B cell (primary cell): ENCODE results near the gene CEP128.

Experiments used
- CTCF ChIP-seq: fragments of 200-600 bp; IDR thresholded peaks from one replicate; pipeline ENCODE4 v1.8.0; 2022; ENCODE audit warnings: antibody characterized with exemption, mild to moderate bottlenecking
- EZH2 ChIP-seq: IDR thresholded peaks from 2 replicates; pipeline ENCODE4 v1.6.1; 2012; ENCODE audit warnings: borderline replicate concordance, low read depth, mild to moderate bottlenecking, moderate library complexity, low read length; ENCODE audit not compliant: insufficient read depth, poor library complexity, severe bottlenecking

DNA sequence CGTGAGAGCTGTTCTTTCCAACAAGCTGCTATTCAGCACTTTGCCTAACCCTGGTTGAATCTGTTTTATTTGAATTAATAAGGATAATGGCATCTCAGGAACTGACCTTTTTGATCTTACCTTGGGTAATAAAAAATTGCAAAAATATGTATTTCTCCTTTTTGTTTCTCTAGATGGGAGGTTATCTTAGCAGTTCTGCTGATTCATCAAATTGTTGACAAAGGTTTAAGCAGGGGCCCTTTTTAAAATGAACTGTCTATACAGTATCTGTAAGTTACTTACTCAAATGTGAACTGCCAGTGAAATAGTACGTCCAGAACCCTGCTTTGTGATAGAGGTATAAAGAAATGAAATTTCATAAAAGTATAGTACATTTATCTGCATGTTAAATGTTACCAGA, 14.6 kb upstream of the CEP128 start:
- TF ChIP-seq CTCF (no peak), EZH2 (no peak)
